Left renal pelvis (tissue), 4 donors: ENCODE measurements around the gene PLD5. TPM values are rescaled to one million over a fixed set of nuclear protein-coding genes. Genes with fewer than 3 reads are reported as not detected.
"Not testable (repeated sequence)": the region's sequence is repeated elsewhere in the genome, so short reads cannot be mapped to it uniquely, and the experiment has no call there.

Experiments
- DNase-seq, 4 donors: peaks; one replicate each; pipeline ENCODE4 v3.0.0-alpha.2; 2013; ENCODE audit warnings: low read depth in 4 of 4, low spot score in 3 of 4
- polyA plus RNA-seq, 4 donors: library from polyadenylated mRNA; unstranded; fragments of 120-200 nt; gene quantifications; one replicate each; pipeline ENCODE4 v1.2.1, GENCODE V29; 2013; ENCODE audit not compliant: insufficient read length in 4 of 4

The PLD5 gene
- polyA plus RNA-seq, 4 donors, result 0.92 to 5.7 (median 1.5) TPM

DNA sequence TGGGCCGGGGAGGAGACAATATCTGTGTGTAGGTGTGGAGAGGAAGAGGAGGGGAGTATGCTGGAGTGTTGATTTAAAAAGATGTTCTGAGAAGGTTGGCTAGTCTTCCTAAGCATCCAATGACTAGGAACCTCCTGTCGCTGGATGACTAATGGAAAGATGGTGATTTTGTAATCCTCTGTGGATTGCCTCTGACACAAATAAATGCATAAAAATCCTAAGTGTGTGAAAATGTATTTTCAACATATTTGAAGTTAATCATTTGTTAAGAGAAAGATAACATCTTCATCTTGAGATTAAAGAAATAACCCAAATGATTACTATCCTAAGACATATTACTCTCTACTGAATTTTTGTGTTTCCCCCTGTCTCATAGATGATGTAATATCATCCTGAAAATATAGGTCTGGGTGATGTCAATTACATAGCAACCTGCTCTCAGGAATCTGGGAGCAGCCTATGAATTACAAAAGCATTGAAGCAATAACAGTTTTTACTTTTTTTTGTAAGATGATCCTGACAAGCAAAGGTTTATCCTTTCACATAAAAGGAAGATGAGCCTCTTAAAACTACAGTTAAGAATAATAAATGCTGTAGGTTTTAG is 305.1 kb downstream of the PLD5 start:
- DNase-seq, result no peak

DNA sequence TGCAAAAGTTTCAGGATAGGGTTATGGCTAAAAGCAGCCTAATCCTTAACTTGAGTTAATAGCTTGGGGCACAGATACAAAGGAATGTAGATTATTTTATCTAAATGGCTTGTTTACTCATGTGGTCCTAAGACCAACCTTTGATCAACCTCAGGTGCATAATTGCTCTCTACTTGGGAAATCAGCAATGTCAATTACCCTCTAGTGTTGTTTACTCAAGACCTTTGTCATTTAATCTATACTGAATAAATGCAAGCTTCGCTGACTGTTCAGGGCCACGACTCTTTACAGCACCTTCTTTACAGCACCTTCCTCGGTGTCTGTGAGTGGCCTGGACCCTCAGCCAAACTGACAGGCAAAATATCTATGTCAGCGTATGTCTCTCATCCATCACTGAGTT is 308.1 kb downstream of the PLD5 start:
- no peak for DNase-seq

- DNase-seq, result not testable (repeated sequence)
Observed at GRCh38 chr1:242214455-242214854, 310.0 kb downstream of the PLD5 start.

- not testable (repeated sequence) for DNase-seq
Observed at GRCh38 chr1:242212961-242213360, 311.5 kb downstream of the PLD5 start.

GRCh38 chr1:242212401-242212800 is 312.1 kb downstream of the PLD5 start:
- no peak for DNase-seq

- no peak for DNase-seq
Observed at GRCh38 chr1:242211254-242212022, 313.1 kb downstream of the PLD5 start.

DNA sequence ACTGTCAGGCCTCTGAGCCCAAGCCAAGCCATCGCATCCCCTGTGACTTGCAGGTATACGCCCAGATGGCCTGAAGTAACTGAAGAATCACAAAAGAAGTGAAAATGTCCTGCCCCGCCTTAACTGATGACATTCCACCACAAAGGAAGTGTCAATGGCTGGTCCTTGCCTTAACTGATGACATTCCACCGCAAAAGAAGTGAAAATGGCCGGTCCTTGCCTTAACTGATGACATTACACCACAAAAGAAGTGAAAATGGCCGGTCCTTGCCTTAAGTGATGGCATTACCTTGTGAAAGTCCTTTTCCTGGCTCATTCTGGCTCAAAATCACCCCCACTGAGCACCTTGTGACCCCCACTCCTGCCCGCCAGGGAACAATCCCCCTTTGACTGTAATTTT is 314.2 kb downstream of the PLD5 start:
- DNase-seq, result not testable (repeated sequence)

GRCh38 chr1:242209063-242209462 is 315.4 kb downstream of the PLD5 start:
- no peak for DNase-seq

GRCh38 chr1:242208021-242208420 is 316.5 kb downstream of the PLD5 start:
- DNase-seq, result no peak

- DNase-seq, result no peak
Observed at GRCh38 chr1:242206994-242207393, 317.5 kb downstream of the PLD5 start.

- DNase-seq, result no peak
Observed at GRCh38 chr1:242205622-242206489, 318.6 kb downstream of the PLD5 start.

DNA sequence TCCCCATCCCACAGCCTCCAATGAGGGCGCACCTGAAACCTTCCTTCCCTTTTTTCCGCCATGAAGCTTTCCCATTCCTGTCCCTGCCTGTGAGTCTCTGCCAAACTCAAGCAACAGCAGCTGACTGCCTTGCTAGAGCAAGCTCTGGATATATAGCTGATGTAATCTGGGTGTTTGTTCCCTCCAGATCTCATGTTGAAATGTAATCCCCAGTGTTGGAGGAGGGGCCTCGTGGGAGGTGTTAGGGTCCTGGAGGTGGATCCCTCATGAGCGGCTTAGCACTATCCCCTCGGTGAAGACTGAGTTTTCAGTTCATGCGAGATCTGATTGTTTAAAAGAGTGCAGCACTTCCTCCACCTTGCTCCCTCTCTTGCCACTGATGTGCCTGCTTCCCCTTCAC is 321.2 kb downstream of the PLD5 start:
- no peak for DNase-seq

DNA sequence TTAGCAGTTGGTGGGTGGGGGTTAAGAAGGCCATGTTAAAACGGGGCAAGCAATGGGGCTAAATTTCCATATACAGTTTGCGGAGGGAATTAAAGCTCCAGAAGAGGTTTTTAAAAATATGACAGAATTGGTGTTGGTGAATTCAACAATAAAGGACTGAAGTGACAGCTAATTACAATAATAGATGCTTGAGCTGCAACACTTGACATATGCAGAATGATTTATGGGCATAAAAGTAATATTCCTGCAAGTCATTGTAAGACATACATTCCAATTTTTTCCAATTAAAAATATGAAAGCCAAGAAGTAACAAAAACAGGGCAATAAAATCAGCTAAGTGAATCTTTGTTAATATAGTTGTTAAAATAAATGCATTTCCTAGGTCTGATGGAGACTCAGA is 323.4 kb downstream of the PLD5 start:
- DNase-seq, result no peak

- no peak for DNase-seq
Observed at GRCh38 chr1:242199776-242200458, 324.6 kb downstream of the PLD5 start.

DNA sequence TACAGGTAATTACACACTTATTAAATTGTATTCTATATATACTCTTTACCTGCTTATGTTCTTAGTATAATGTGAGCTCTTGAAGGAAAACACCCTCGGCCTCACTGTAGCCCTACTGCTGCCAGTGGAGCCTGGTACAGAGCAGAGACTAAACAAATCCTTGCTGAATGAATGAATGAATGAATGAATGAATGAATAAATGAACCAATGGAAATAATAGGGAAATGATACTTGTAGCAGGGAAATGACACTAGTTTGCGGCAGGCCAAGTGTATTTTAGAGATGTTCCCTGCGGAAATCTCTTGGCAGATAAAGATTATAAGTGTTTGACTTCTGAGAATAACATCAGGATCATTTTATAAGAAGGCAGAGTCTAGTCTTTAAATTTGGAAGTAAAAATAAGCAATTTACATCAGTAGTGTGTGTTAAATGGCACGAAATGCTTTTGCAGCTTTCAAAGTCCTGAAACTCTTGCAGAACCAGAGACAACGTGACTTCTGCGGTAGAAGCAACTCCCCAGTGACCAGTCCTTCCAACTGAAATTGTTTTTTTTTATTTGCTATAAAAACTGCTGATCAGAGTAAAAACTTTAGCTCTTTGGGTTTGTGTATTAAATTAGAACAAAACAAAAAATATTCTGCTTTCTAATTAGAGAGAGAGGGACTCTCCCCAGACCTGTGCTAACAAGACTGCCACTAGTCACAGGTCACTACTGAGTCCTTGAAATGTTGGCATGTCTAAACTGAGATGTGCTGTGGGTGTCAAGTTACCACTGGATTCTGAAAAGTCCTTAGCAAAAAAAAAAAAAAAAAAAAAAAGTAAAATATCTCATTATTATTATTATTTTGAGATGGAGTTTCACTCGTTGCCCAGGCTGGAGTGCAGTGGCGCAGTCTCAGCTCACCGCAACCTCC is 326.3 kb downstream of the PLD5 start:
- DNase-seq, result no peak

- DNase-seq, result no peak
Observed at GRCh38 chr1:242196914-242197313, 327.6 kb downstream of the PLD5 start.

DNA sequence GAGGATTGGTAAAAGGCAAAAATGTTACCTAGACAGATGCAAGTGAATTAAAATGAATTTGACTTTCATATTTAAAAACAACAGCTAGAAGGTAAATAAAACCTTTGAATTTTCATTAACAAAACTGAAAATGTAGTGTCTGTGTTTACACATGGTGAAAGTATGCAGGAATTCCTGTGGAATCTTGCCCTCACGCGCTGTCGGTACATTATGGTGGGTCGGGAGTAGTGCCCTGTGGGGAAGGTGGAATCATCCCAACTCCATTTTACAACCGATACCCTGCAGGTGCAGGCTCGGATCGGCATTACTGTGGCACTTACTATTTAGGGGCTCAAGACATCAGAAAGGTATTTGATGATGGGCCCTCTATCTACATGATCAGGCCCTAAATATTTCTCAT is 328.4 kb downstream of the PLD5 start:
- DNase-seq, result no peak

GRCh38 chr1:242189591-242189990 is 334.9 kb downstream of the PLD5 start:
- no peak for DNase-seq

GRCh38 chr1:242187816-242188215 is 336.7 kb downstream of the PLD5 start:
- DNase-seq, result no peak

GRCh38 chr1:242187171-242187570 is 337.3 kb downstream of the PLD5 start:
- DNase-seq, result no peak
